ENCODE measurements around the gene ATP2C2.

ATP2C2 gene

GRCh38 chr16:84354306-84354705, 14.0 kb upstream of the ATP2C2 start:
- Histone ChIP-seq H3K79me2 (ENCODE audit: insufficient read depth, low read length) (no peaks in the 10 kb centered on the region), H3K27ac (ENCODE audit: low read depth, low read length, poor library complexity, severe bottlenecking) (no peak overlapping the region), H3K4me2 (ENCODE audit: low read length) (no peak overlapping the region), H3K9ac (ENCODE audit: low read length) (no peak overlapping the region), H3K4me1 (ENCODE audit: insufficient read depth, low read length, severe bottlenecking) (no peaks in the 10 kb centered on the region), H4K20me1 (ENCODE audit: insufficient read depth, low read length) (no peaks in the 10 kb centered on the region), H3K4me3 (ENCODE audit: low read depth, low read length, poor library complexity, severe bottlenecking) (no peak overlapping the region), H3K9me3 (ENCODE audit: low read length) (no peaks in the 10 kb centered on the region), H3K36me3 (ENCODE audit: insufficient read depth, low read length) (no peaks in the 10 kb centered on the region), H3K27me3 (ENCODE audit: insufficient read depth, low read length) (0 out of 2 replicates have a peak, but pooled peaks cover 4% of the 10 kb centered on the region), H3K9me2 (ENCODE audit: low read depth, low read length) (no peaks in the 10 kb centered on the region), H3F3A (ENCODE audit: insufficient read depth, low read length) (no peaks in the 10 kb centered on the region), H2AFZ (ENCODE audit: low read length) (no peak overlapping the region)
- TF ChIP-seq EZH2 (IDR thresholded peaks at IDR 0.05; ENCODE audit: borderline replicate concordance, low read length): no peak
- TF ChIP-seq CTCF (IDR thresholded peaks at IDR 0.05; ENCODE audit: low read length): no peak

- Histone ChIP-seq H3K9me2 (ENCODE audit: low read depth, low read length) (no peaks in the 10 kb centered on the region), H4K20me1 (ENCODE audit: insufficient read depth, low read length) (no peaks in the 10 kb centered on the region), H3K4me2 (ENCODE audit: low read length) (no peak overlapping the region)
Measured at GRCh38 chr16:84355149-84355548, 13.2 kb upstream of the ATP2C2 start.

GRCh38 chr16:84356176-84356575, 12.2 kb upstream of the ATP2C2 start:
- Histone ChIP-seq H3F3A (ENCODE audit: insufficient read depth, low read length) (no peaks in the 10 kb centered on the region), H3K36me3 (ENCODE audit: insufficient read depth, low read length) (no peaks in the 10 kb centered on the region), H2AFZ (ENCODE audit: low read length) (no peak overlapping the region), H3K27ac (ENCODE audit: low read depth, low read length, poor library complexity, severe bottlenecking) (no peak overlapping the region), H3K4me1 (ENCODE audit: insufficient read depth, low read length, severe bottlenecking) (no peaks in the 10 kb centered on the region), H3K27me3 (ENCODE audit: insufficient read depth, low read length) (no peaks in the 10 kb centered on the region), H3K9ac (ENCODE audit: low read length) (no peak overlapping the region), H3K79me2 (ENCODE audit: insufficient read depth, low read length) (no peaks in the 10 kb centered on the region), H3K9me2 (ENCODE audit: low read depth, low read length) (no peaks in the 10 kb centered on the region), H3K4me2 (ENCODE audit: low read length) (no peak overlapping the region), H4K20me1 (ENCODE audit: insufficient read depth, low read length) (no peaks in the 10 kb centered on the region), H3K9me3 (ENCODE audit: low read length) (no peaks in the 10 kb centered on the region), H3K4me3 (ENCODE audit: low read depth, low read length, poor library complexity, severe bottlenecking) (no peak overlapping the region)
- TF ChIP-seq EZH2 (IDR thresholded peaks at IDR 0.05; ENCODE audit: borderline replicate concordance, low read length): no peak
- TF ChIP-seq CTCF (IDR thresholded peaks at IDR 0.05; ENCODE audit: low read length): no peak

More at GRCh38 chr16:84355149-84355548, 13.2 kb upstream of the ATP2C2 start:
- H3K36me3 ChIP-seq (ENCODE audit: insufficient read depth, low read length): no peaks in the 10 kb centered on the region
- no peak overlapping the region for H3K9ac ChIP-seq (ENCODE audit: low read length)
- no peaks in the 10 kb centered on the region for H3K27me3 ChIP-seq (ENCODE audit: insufficient read depth, low read length)
- no peaks in the 10 kb centered on the region for H3K4me1 ChIP-seq (ENCODE audit: insufficient read depth, low read length, severe bottlenecking)
- no peak overlapping the region for H2AFZ ChIP-seq (ENCODE audit: low read length)
- no peaks in the 10 kb centered on the region for H3K79me2 ChIP-seq (ENCODE audit: insufficient read depth, low read length)
- TF ChIP-seq EZH2 (IDR thresholded peaks at IDR 0.05; ENCODE audit: borderline replicate concordance, low read length): no peak
- no peak for TF ChIP-seq CTCF (IDR thresholded peaks at IDR 0.05; ENCODE audit: low read length)
- H3K9me3 ChIP-seq (ENCODE audit: low read length): no peaks in the 10 kb centered on the region
- H3K27ac ChIP-seq (ENCODE audit: low read depth, low read length, poor library complexity, severe bottlenecking): no peak overlapping the region
- H3F3A ChIP-seq (ENCODE audit: insufficient read depth, low read length): no peaks in the 10 kb centered on the region
- H3K4me3 ChIP-seq (ENCODE audit: low read depth, low read length, poor library complexity, severe bottlenecking): no peak overlapping the region

All from OCI-LY1 (cell line).